ENCODE results near the gene HCRT. TPM values are rescaled to one million over a fixed set of nuclear protein-coding genes. Genes with fewer than 3 reads are reported as not detected.

HCRT gene
- total and polyA plus RNA-seq, 2 donors (not counting 1 experiment from before 2014, with no cell fraction given) = not detected

DNA sequence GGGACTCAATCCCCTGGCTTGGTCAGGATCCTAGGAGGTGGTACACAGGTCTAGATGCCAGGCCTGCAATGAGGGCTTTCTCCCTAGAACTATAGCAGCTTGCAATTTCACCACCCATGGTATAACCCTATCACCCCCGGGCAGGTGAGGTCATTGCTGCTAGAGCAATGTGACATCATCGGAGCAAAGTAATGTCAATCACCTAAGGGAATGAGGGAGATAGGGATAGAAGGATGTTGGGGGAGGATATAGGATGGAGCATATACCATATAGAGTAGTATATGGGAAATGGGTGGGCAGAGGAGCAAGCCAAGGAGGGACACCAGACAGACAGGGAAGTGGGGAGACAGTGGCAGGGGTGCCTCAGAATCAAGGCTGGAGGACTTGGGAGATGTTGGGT lies 7.6 kb downstream of the HCRT start:
- Histone ChIP-seq H3K9ac (ENCODE audit: low read length) (no peak overlapping the region), H2AFZ (ENCODE audit: insufficient read depth, low read depth, low read length, poor library complexity, severe bottlenecking) (no peak overlapping the region), H3K79me2 (ENCODE audit: control insufficient read depth, insufficient read depth, low read length) (no peaks in the 10 kb centered on the region), H3K27ac (ENCODE audit: low read length in 2 of 2) (no peak overlapping the region), H3K4me3 (ENCODE audit: control extremely low read depth in 1 of 5, extremely low read depth in 1 of 5, insufficient read depth in 1 of 5, low read depth in 2 of 5, low read length in 4 of 5) (no peak overlapping the region), H3K27me3 (replicated peaks in 1 of 4; ENCODE audit: control extremely low read depth in 1 of 4, control insufficient read depth in 3 of 4, insufficient read depth in 4 of 4, low read length in 3 of 4) (peaks cover 0 to 17% (median 2%) of the 10 kb centered on the region in 4 experiments), H3K36me3 (replicated peaks in 1 of 2; ENCODE audit: control extremely low read depth in 1 of 2, control insufficient read depth in 1 of 2, extremely low read depth in 1 of 2, insufficient read depth in 2 of 2, low read length in 1 of 2) (no peaks in the 10 kb centered on the region), H4K20me1 (ENCODE audit: control insufficient read depth, insufficient read depth, low read length, poor library complexity, severe bottlenecking) (no peaks in the 10 kb centered on the region), H3K9me3 (ENCODE audit: control extremely low read depth in 1 of 3, control insufficient read depth in 2 of 3, insufficient read depth in 1 of 3, low read length in 2 of 3) (peaks cover 0 to 11% (median 0%) of the 10 kb centered on the region in 3 donors), H3K4me2 (replicated peaks; ENCODE audit: low read depth, low read length, poor library complexity, severe bottlenecking) (no peak overlapping the region), H3K4me1 (ENCODE audit: control insufficient read depth in 2 of 2, insufficient read depth in 2 of 2, low read length in 2 of 2) (peaks cover 33 to 43% of the 10 kb centered on the region in 2 donors)
- WGBS (ENCODE audit: insufficient coverage) = 100% methylated on average over 1 of the region's 2 CpGs
- no peak overlapping the region for H3K27ac Mint-ChIP-seq
- DNase-seq (no peak), ATAC-seq (ENCODE audit: low read depth) (no peak)
- peak overlapping the region; percentile 20 for H3K4me3 Mint-ChIP-seq
- no peaks in the 10 kb centered on the region for H3K27me3 Mint-ChIP-seq
- TF ChIP-seq CTCF (IDR thresholded peaks at IDR 0.05) (no peak), EZH2 (IDR thresholded peaks at IDR 0.05; ENCODE audit: borderline replicate concordance, insufficient read depth, low read depth, low read length, poor library complexity, severe bottlenecking) (no peak)
- peaks cover 42% of the 10 kb centered on the region for H3K4me1 Mint-ChIP-seq
- ChIA-PET CTCF (no interaction called here), POLR2A (no interaction called here)
- H3K9me3 Mint-ChIP-seq (ENCODE audit: insufficient read depth) = no peaks in the 10 kb centered on the region
- intact Hi-C loops (cut with micrococcal nuclease) = no loop called here

DNA sequence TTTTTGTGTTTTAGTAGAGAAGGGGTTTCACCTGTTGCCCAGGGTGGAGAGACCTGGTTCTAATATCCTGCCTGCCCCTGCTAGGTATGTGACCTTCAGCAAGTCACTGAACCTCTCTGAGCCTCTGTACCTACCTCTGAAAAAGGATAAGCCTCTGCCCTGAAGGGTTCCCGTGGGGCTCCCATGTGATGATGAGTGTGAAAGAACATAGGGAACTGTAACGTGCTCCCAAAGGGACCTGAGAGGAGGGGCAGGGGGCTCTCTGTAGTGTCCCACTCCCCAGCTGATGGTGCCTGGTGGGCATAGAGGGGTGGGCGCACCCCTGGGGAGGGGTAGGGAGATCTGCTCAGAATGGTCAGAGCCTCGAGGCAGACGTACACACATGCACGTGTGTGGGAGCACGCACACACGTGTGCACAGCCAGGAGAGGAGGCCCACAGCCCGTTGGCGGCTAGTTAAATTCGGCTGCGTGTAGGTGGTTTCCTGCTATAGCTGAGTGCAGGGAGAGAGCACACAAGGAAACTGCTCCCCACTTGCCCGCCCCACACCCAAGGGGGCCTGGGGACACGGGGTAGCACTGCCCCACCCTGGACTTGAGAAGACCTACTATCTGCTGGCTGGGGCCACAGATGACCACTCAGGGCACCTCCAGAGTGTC lies 11.0 kb downstream of the HCRT start:
- no peak overlapping the region for H3K4me3 ChIP-seq (ENCODE audit: control extremely low read depth in 1 of 5, extremely low read depth in 1 of 5, insufficient read depth in 1 of 5, low read depth in 2 of 5, low read length in 4 of 5)
- no peak overlapping the region for H2AFZ ChIP-seq (ENCODE audit: insufficient read depth, low read depth, low read length, poor library complexity, severe bottlenecking)
- peaks cover 11 to 16% of the 10 kb centered on the region in 2 donors for H3K4me1 ChIP-seq (ENCODE audit: control insufficient read depth in 2 of 2, insufficient read depth in 2 of 2, low read length in 2 of 2)
- no peaks in the 10 kb centered on the region for H3K27me3 ChIP-seq (replicated peaks in 1 of 4; ENCODE audit: control extremely low read depth in 1 of 4, control insufficient read depth in 3 of 4, insufficient read depth in 4 of 4, low read length in 3 of 4)
- Mint-ChIP-seq H3K27me3 (no peaks in the 10 kb centered on the region), H3K9me3 (ENCODE audit: insufficient read depth) (no peaks in the 10 kb centered on the region), H3K4me3 (no peak overlapping the region), H3K27ac (no peak overlapping the region), H3K4me1 (peaks cover 17% of the 10 kb centered on the region)
- no peak for DNase-seq
- TF ChIP-seq EZH2 (IDR thresholded peaks at IDR 0.05; ENCODE audit: borderline replicate concordance, insufficient read depth, low read depth, low read length, poor library complexity, severe bottlenecking) (no peak), CTCF (IDR thresholded peaks at IDR 0.05) (no peak)
- intact Hi-C loops (cut with micrococcal nuclease) = no loop called here
- WGBS (ENCODE audit: insufficient coverage) = 51% methylated on average over 14 of the region's 14 CpGs
- no peak overlapping the region for H3K4me2 ChIP-seq (replicated peaks; ENCODE audit: low read depth, low read length, poor library complexity, severe bottlenecking)
- no peak overlapping the region for H3K9ac ChIP-seq (ENCODE audit: low read length)
- H3K79me2 ChIP-seq (ENCODE audit: control insufficient read depth, insufficient read depth, low read length) = no peaks in the 10 kb centered on the region
- ATAC-seq (ENCODE audit: low read depth) = no peak
- ChIA-PET POLR2A (no interaction called here), CTCF (no interaction called here)
- no peaks in the 10 kb centered on the region for H3K36me3 ChIP-seq (replicated peaks in 1 of 2; ENCODE audit: control extremely low read depth in 1 of 2, control insufficient read depth in 1 of 2, extremely low read depth in 1 of 2, insufficient read depth in 2 of 2, low read length in 1 of 2)
- H3K9me3 ChIP-seq (ENCODE audit: control extremely low read depth in 1 of 3, control insufficient read depth in 2 of 3, insufficient read depth in 1 of 3, low read length in 2 of 3) = no peaks in the 10 kb centered on the region
- no peaks in the 10 kb centered on the region for H4K20me1 ChIP-seq (ENCODE audit: control insufficient read depth, insufficient read depth, low read length, poor library complexity, severe bottlenecking)
- no peak overlapping the region for H3K27ac ChIP-seq (ENCODE audit: low read length in 2 of 2)

All from B cell (primary cell).